Neural crest cell (in vitro differentiated cells): ENCODE data around the gene TMEM209. TPM values are rescaled to one million over a fixed set of nuclear protein-coding genes. Genes with fewer than 3 reads are reported as not detected.

Experiments used
- DNase-seq: peaks from one replicate; pipeline ENCODE4 v3.0.0; 2021; ENCODE audit warnings: low read depth, mixed read lengths, low spot score
- H3K27ac Mint-ChIP-seq: one replicate; pipeline ENCODE4 v1.8.0; 2021; ENCODE audit warnings: mild to moderate bottlenecking, mixed read lengths; ENCODE audit not compliant: unreplicated experiment
- H3K27me3 Mint-ChIP-seq: 2 replicates; pipeline ENCODE4 v1.8.0; 2021; ENCODE audit warnings: low read depth, mild to moderate bottlenecking, mixed read lengths
- H3K36me3 Mint-ChIP-seq: 2 replicates; pipeline ENCODE4 v1.8.0; 2021; ENCODE audit warnings: low read depth, mild to moderate bottlenecking, mixed read lengths
- H3K4me1 Mint-ChIP-seq: 2 replicates; pipeline ENCODE4 v1.8.0; 2021; ENCODE audit warnings: mixed read lengths
- H3K4me3 Mint-ChIP-seq: one replicate; pipeline ENCODE4 v1.8.0; 2021; ENCODE audit warnings: mild to moderate bottlenecking, mixed read lengths
- H3K9me3 Mint-ChIP-seq: 2 replicates; pipeline ENCODE4 v1.8.0; 2021; ENCODE audit warnings: mixed read lengths
- total RNA-seq: library from RNA; stranded (reverse); gene quantifications from 2 replicates; pipeline ENCODE4 v1.2.1, GENCODE V29; 2021
- TF ChIP-seq, protein P1 (sequence below): fragments of 200-600 bp; sonication (generic); conservative IDR thresholded peaks from 2 replicates; pipeline ENCODE4 v1.5.0; 2021; ENCODE audit warnings: antibody characterized with exemption, mild to moderate bottlenecking

Gene TMEM209
- total RNA-seq, 1 donor from 2014 or later = 43.6 TPM

- H3K27ac Mint-ChIP-seq = no peak overlapping the region
- DNase-seq = no peak
- H3K36me3 Mint-ChIP-seq = no peaks in the 10 kb centered on the region
- peaks cover 7% of the 10 kb centered on the region for H3K9me3 Mint-ChIP-seq
- H3K27me3 Mint-ChIP-seq = no peaks in the 10 kb centered on the region
- TF ChIP-seq, protein P1, sequence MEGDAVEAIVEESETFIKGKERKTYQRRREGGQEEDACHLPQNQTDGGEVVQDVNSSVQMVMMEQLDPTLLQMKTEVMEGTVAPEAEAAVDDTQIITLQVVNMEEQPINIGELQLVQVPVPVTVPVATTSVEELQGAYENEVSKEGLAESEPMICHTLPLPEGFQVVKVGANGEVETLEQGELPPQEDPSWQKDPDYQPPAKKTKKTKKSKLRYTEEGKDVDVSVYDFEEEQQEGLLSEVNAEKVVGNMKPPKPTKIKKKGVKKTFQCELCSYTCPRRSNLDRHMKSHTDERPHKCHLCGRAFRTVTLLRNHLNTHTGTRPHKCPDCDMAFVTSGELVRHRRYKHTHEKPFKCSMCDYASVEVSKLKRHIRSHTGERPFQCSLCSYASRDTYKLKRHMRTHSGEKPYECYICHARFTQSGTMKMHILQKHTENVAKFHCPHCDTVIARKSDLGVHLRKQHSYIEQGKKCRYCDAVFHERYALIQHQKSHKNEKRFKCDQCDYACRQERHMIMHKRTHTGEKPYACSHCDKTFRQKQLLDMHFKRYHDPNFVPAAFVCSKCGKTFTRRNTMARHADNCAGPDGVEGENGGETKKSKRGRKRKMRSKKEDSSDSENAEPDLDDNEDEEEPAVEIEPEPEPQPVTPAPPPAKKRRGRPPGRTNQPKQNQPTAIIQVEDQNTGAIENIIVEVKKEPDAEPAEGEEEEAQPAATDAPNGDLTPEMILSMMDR = no peak
- no peak overlapping the region for H3K4me3 Mint-ChIP-seq
- peaks cover 6% of the 10 kb centered on the region for H3K4me1 Mint-ChIP-seq
These were observed 16.5 kb upstream of the TMEM209 start for GRCh38 chr7:130221746-130222145.

GRCh38 chr7:130219871-130220270, 14.7 kb upstream of the TMEM209 start:
- Mint-ChIP-seq H3K27me3 (no peaks in the 10 kb centered on the region), H3K36me3 (no peaks in the 10 kb centered on the region), H3K9me3 (peaks cover 7% of the 10 kb centered on the region), H3K4me1 (peaks cover 6% of the 10 kb centered on the region), H3K27ac (no peak overlapping the region), H3K4me3 (no peak overlapping the region)
- DNase-seq = no peak
- TF ChIP-seq, protein P1 = no peak

DNA sequence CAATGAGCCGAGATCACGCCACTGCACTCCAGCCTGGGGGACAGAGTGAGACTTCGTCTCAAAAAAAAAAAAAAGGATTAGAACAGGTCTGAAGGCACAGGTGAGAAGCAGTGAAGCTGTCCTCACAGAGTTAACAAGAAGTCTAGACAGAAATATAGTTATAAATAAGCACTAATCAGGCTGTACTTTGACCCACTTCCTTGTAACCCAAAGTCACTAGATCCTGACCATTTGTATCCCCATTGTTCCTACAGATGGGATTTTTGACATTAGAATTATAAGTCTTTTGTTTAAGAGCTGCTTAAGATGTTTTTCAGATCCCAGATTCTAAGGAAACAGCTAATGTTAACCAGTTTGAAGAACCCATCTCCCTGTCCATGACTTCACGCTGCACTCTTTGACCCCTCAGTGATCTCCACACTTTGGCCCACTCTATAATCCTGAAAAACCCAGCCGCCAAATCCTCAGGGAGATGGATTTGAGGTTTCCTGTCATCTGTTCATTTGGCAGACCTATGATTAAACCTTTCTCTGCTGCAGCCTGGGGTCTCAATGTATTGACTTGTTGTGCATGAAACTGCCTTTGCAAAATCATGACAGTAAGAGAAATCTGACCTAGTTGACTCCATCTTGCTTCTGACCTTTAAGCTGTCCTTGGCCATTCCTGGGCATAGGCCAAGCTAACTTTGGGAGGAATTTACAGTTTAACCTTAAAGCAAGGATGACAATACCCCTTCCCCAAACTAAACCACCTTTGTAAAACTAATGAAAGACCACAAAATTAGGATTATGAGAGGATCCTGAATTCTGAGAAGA, 13.8 kb upstream of the TMEM209 start:
- peaks cover 4% of the 10 kb centered on the region for H3K4me1 Mint-ChIP-seq
- no peak overlapping the region for H3K4me3 Mint-ChIP-seq
- no peak for DNase-seq
- H3K27me3 Mint-ChIP-seq = no peaks in the 10 kb centered on the region
- H3K9me3 Mint-ChIP-seq = peaks cover 5% of the 10 kb centered on the region
- no peaks in the 10 kb centered on the region for H3K36me3 Mint-ChIP-seq
- no peak overlapping the region for H3K27ac Mint-ChIP-seq
- TF ChIP-seq, protein P1 = no peak

DNA sequence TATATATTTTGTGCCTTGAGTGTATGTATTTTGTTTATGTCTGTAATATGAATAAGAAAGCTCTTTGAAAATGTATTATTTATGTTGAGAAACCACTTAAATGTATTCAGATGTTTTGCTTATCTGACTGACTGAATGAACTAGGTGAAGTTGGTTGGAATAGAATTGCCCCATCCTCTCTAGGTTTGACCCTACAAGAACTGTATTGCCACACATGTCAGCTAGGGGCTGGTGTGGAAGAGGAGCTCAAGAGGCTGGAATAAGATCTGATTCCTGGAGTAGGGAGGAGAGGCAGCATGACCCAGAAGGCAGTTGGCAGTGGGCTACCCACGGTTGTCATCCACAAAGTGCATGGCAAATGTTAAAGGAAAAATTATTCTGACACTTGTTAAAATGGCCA, 11.5 kb upstream of the TMEM209 start:
- peaks cover 3% of the 10 kb centered on the region for H3K9me3 Mint-ChIP-seq
- H3K4me1 Mint-ChIP-seq = no peaks in the 10 kb centered on the region
- H3K36me3 Mint-ChIP-seq = no peaks in the 10 kb centered on the region
- no peak for DNase-seq
- TF ChIP-seq, protein P1 = no peak
- H3K27me3 Mint-ChIP-seq = no peaks in the 10 kb centered on the region
- H3K4me3 Mint-ChIP-seq = no peak overlapping the region
- H3K27ac Mint-ChIP-seq = no peak overlapping the region

GRCh38 chr7:130216025-130216424, 10.8 kb upstream of the TMEM209 start:
- no peak overlapping the region for H3K4me3 Mint-ChIP-seq
- no peak for DNase-seq
- no peak overlapping the region for H3K27ac Mint-ChIP-seq
- no peaks in the 10 kb centered on the region for H3K4me1 Mint-ChIP-seq
- no peaks in the 10 kb centered on the region for H3K36me3 Mint-ChIP-seq
- no peaks in the 10 kb centered on the region for H3K27me3 Mint-ChIP-seq
- TF ChIP-seq, protein P1 = no peak
- H3K9me3 Mint-ChIP-seq = peaks cover 3% of the 10 kb centered on the region
